HG02798 (cell line): Measurements from ENCODE around the gene ZC2HC1C.

ENCODE experiments used
- ATAC-seq: cut with Tn5 transposase; IDR thresholded peaks from one replicate; pipeline ENCODE4 v1.9.1; 2021; ENCODE audit warnings: mild to moderate bottlenecking; ENCODE audit not compliant: unreplicated experiment, poor library complexity

Gene ZC2HC1C

GRCh38 chr14:75128596-75128990 lies 59.2 kb downstream of the ZC2HC1C start:
- no peak for ATAC-seq
